H1 (cell line): ENCODE results near the gene GRID1. TPM values are rescaled to one million over a fixed set of nuclear protein-coding genes. Genes with fewer than 3 reads are reported as not detected.
"Not testable (repeated sequence)": the region's sequence is repeated elsewhere in the genome, so short reads cannot be mapped to it uniquely, and the experiment has no call there.

Experiments
- CTCF ChIA-PET: fragments of 300-600 bp; sonication (Branson Sonifier 250); formaldehyde crosslinking; loops from one replicate; lab custom pipeline; 2021; ENCODE audit not compliant: partially characterized antibody; lab: Charles Lee
- POLR2A ChIA-PET: fragments of 300-600 bp; sonication (Branson Sonifier 250); formaldehyde crosslinking; loops from one replicate; lab custom pipeline; 2021; ENCODE audit warnings: inconsistent platforms; ENCODE audit not compliant: partially characterized antibody; lab: Charles Lee
- DNase-seq, 2 experiments: peaks; one replicate each; pipeline versions ENCODE4 v3.0.0 to v3.0.0-alpha.2; 2010 to 2022; ENCODE audit warnings: low spot score in 2 of 2, low read depth in 1 of 2, mixed read lengths in 1 of 2
- FAIRE-seq: peaks from 2 replicates; lab custom pipeline; 2011; peaks lifted over from hg19 to GRCh38; lab: Jason Lieb, UNC
- H2AFZ ChIP-seq: 2 replicates; pipeline ENCODE4 v1.8.1; 2012; ENCODE audit warnings: low read length, inconsistent platforms
- H2AK5ac ChIP-seq: 2 replicates; pipeline ENCODE4 v1.6.1; 2013; ENCODE audit warnings: low read depth, low read length
- H2BK120ac ChIP-seq: replicated peaks from 2 replicates; pipeline ENCODE3; 2013; ENCODE audit warnings: low read depth, low read length, inconsistent platforms
- H2BK12ac ChIP-seq: 2 replicates; pipeline ENCODE4 v1.6.1; 2013; ENCODE audit warnings: low read depth, low read length
- H2BK15ac ChIP-seq: 2 replicates; pipeline ENCODE4 v1.6.1; 2013; ENCODE audit warnings: low read length
- H2BK20ac ChIP-seq: 2 replicates; pipeline ENCODE4 v1.6.1; 2013; ENCODE audit warnings: low read length
- H2BK5ac ChIP-seq: 2 replicates; pipeline ENCODE4 v1.6.1; 2013; ENCODE audit warnings: low read depth, low read length
- H3K14ac ChIP-seq: 2 replicates; pipeline ENCODE4 v1.6.1; 2013; ENCODE audit warnings: inconsistent platforms; ENCODE audit not compliant: insufficient read length
- H3K18ac ChIP-seq: 2 replicates; pipeline ENCODE4 v1.6.1; 2013; ENCODE audit warnings: low read length; ENCODE audit errors: extremely low read depth
- H3K23ac ChIP-seq: 2 replicates; pipeline ENCODE4 v1.6.1; 2013; ENCODE audit warnings: inconsistent platforms; ENCODE audit not compliant: insufficient read length
- H3K23me2 ChIP-seq: 2 replicates; pipeline ENCODE4 v1.6.1; 2013; ENCODE audit warnings: low read depth, low read length
- H3K27ac ChIP-seq: 2 replicates; pipeline ENCODE4 v1.6.1; 2011; ENCODE audit warnings: low read depth, low read length, inconsistent platforms
- H3K27me3 ChIP-seq, 4 experiments: replicated peaks in 1 of 4; 1 replicate in 1 of 4; 2 replicates in 3 of 4; pipeline versions ENCODE4 v1.6.1 to v1.8.1; 2011 to 2013; ENCODE audit warnings: low read length in 3 of 4, mild to moderate bottlenecking in 3 of 4, inconsistent platforms in 2 of 4, mixed read lengths in 2 of 4, moderate library complexity in 1 of 4; ENCODE audit not compliant: control insufficient read depth in 3 of 4, insufficient read depth in 3 of 4; ENCODE audit errors: extremely low read depth in 1 of 4
- H3K36me3 ChIP-seq, 4 experiments: 2 replicates each; pipeline versions ENCODE4 v1.6.1 to v1.8.1; 2011 to 2013; ENCODE audit warnings: mild to moderate bottlenecking in 4 of 4, low read length in 3 of 4, moderate library complexity in 2 of 4, control low read depth in 1 of 4, inconsistent platforms in 1 of 4; ENCODE audit not compliant: insufficient read depth in 4 of 4, control insufficient read depth in 2 of 4
- H3K4ac ChIP-seq: replicated peaks from 2 replicates; pipeline ENCODE3; 2013; ENCODE audit warnings: low read length, low read depth, mixed read lengths, inconsistent platforms; ENCODE audit not compliant: insufficient read length
- H3K4me1 ChIP-seq, 4 experiments: replicated peaks in 1 of 4; 1 replicate in 1 of 4; 2 replicates in 3 of 4; pipeline versions ENCODE4 v1.6.1 to v1.8.1; 2011 to 2013; ENCODE audit warnings: low read length in 3 of 4, inconsistent platforms in 2 of 4, mixed read lengths in 1 of 4; ENCODE audit not compliant: insufficient read depth in 4 of 4, control insufficient read depth in 3 of 4
- H3K4me2 ChIP-seq, 2 experiments: 2 replicates each; pipeline versions ENCODE4 v1.6.1 to v1.8.1; 2011 to 2013; ENCODE audit warnings: low read depth in 2 of 2, low read length in 2 of 2, control low read depth in 1 of 2, inconsistent platforms in 1 of 2, mild to moderate bottlenecking in 1 of 2; ENCODE audit not compliant: insufficient read depth in 1 of 2
- H3K4me3 ChIP-seq, 4 experiments: fragments of 200-600, 300-600 bp in 1 of 4; sonication (generic), shearing (Covaris generic), sonication (Bioruptor Twin) in 1 of 4; 2 replicates each; pipeline versions ENCODE4 v1.5.1 to v1.8.1; 2011 to 2016; ENCODE audit warnings: low read length in 4 of 4, low read depth in 3 of 4, control low read depth in 2 of 4, inconsistent platforms in 2 of 4, mild to moderate bottlenecking in 2 of 4, mixed read lengths in 1 of 4, moderate library complexity in 1 of 4; ENCODE audit not compliant: insufficient read depth in 2 of 4; ENCODE audit errors: extremely low read depth in 1 of 4
- H3K56ac ChIP-seq: replicated peaks from 2 replicates; pipeline ENCODE3; 2013; ENCODE audit warnings: low read depth, mild to moderate bottlenecking, mixed read lengths, low read length, inconsistent platforms; ENCODE audit not compliant: insufficient read length
- H3K79me1 ChIP-seq: 2 replicates; pipeline ENCODE4 v1.6.1; 2013; ENCODE audit warnings: low read depth, low read length, control low read depth
- H3K79me2 ChIP-seq, 2 experiments: 2 replicates each; pipeline versions ENCODE4 v1.6.1 to v1.8.1; 2012 to 2013; ENCODE audit warnings: low read length in 2 of 2, mild to moderate bottlenecking in 2 of 2, inconsistent platforms in 1 of 2; ENCODE audit not compliant: insufficient read depth in 2 of 2, control insufficient read depth in 1 of 2
- H3K9ac ChIP-seq, 4 experiments: replicated peaks in 1 of 4; 1 replicate in 1 of 4; 2 replicates in 3 of 4; pipeline versions ENCODE4 v1.6.1 to v1.8.1; 2011 to 2013; ENCODE audit warnings: low read depth in 3 of 4, low read length in 3 of 4, control low read depth in 2 of 4, mild to moderate bottlenecking in 2 of 4, moderate library complexity in 2 of 4, inconsistent platforms in 1 of 4; ENCODE audit errors: extremely low read depth in 1 of 4
- H3K9me3 ChIP-seq, 2 experiments: 2 replicates each; pipeline versions ENCODE4 v1.6.1 to v1.8.1; 2012 to 2013; ENCODE audit warnings: mild to moderate bottlenecking in 2 of 2, moderate library complexity in 2 of 2, control low read depth in 1 of 2, inconsistent platforms in 1 of 2, low read depth in 1 of 2, low read length in 1 of 2, mixed read lengths in 1 of 2; ENCODE audit not compliant: insufficient read depth in 2 of 2
- H4K20me1 ChIP-seq, 2 experiments: replicated peaks in 1 of 2; 2 replicates each; pipeline versions ENCODE3 to v1.8.1; 2011 to 2013; ENCODE audit warnings: inconsistent platforms in 2 of 2, low read length in 2 of 2, mild to moderate bottlenecking in 1 of 2; ENCODE audit not compliant: insufficient read depth in 2 of 2, control insufficient read depth in 1 of 2
- H4K5ac ChIP-seq: 2 replicates; pipeline ENCODE4 v1.6.1; 2013; ENCODE audit warnings: low read length, low read depth, mixed read lengths, inconsistent platforms; ENCODE audit not compliant: insufficient read length
- H4K8ac ChIP-seq: 2 replicates; pipeline ENCODE4 v1.8.0; 2013; ENCODE audit warnings: mild to moderate bottlenecking, moderate library complexity, low read length, inconsistent platforms; ENCODE audit not compliant: insufficient read depth; ENCODE audit errors: extremely low read depth
- H4K91ac ChIP-seq: replicated peaks from 2 replicates; pipeline ENCODE3; 2013; ENCODE audit warnings: low read length, mixed read lengths, inconsistent platforms; ENCODE audit not compliant: insufficient read length
- WGBS, 2 experiments: shearing (Covaris generic) in 1 of 2; methylation state at CpG; one replicate each; pipeline versions ENCODE4 v1.1.6 to v1.1.7; 2013 to 2015; ENCODE audit warnings: low lambda C conversion rate in 2 of 2, mixed read lengths in 2 of 2, inconsistent platforms in 1 of 2, low coverage in 1 of 2, missing lambda C conversion rate in 1 of 2; ENCODE audit not compliant: insufficient replicate concordance in 2 of 2, insufficient coverage in 1 of 2, insufficient read length in 1 of 2; ENCODE audit errors: extremely low coverage in 1 of 2, missing lambda C conversion rate in 1 of 2; 5-methylcytosine and 5-hydroxymethylcytosine counted together
- polyA plus RNA-seq, 7 experiments: library from polyadenylated mRNA; depleted of rRNA in 3 of 7; stranded (reverse) in 5 of 7; unstranded in 2 of 7; fragments of >200 nt in 5 of 7; fragments of 200-250 nt in 2 of 7; gene quantifications; 1 replicate in 5 of 7; 2 replicates in 1 of 7; 4 replicates in 1 of 7; pipeline versions ENCODE4 v1.2.1 to v1.2.3, GENCODE V29; 2011 to 2013; ENCODE audit warnings: missing spikeins in 2 of 7, mixed read lengths in 2 of 7
- total RNA-seq: library from RNA; stranded (reverse); fragmentation: NEBNext Ultra II Directional; extraction: Animal tissue kit (Norgen Biotek cat#: 25700); gene quantifications from 2 replicates; pipeline ENCODE4 v1.2.1, GENCODE V29; 2021

Gene GRID1
- total and polyA plus RNA-seq, 2 of the 8 experiments (the other 6 are each of a cell fraction or from before 2014, with no cell fraction given): 0.22 to 0.30 TPM

DNA sequence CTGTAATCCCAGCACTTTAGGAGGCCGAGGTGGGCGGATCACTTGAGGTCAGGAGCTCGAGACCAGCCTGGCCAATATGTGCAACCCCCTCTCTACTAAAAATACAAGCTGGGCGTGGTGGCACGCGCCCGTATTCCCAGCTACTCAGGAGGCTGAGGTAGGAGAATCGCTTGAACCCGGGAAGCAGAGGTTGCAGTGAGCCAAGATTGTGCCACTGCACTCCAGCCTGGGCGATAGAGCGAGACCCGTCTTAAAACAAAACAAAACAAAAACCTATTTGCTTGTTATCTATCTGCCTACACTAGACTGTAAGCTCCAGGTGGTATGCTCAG lies 22.5 kb upstream of the GRID1 start:
- not testable (repeated sequence) for H4K5ac ChIP-seq, H2BK5ac ChIP-seq, H3K36me3 ChIP-seq, H3K4ac ChIP-seq, H3K27ac ChIP-seq, H3K23me2 ChIP-seq, H2AK5ac ChIP-seq, H2BK20ac ChIP-seq, H3K79me1 ChIP-seq, H4K8ac ChIP-seq, H4K20me1 ChIP-seq, H3K9me3 ChIP-seq, H3K56ac ChIP-seq, H3K9ac ChIP-seq, H3K23ac ChIP-seq, FAIRE-seq, H2BK120ac ChIP-seq, H3K79me2 ChIP-seq, H4K91ac ChIP-seq, H3K14ac ChIP-seq
- POLR2A ChIA-PET: interaction anchor here (0.7 to 3.3 kb wide), 10 partner anchors 8 to 323 kb away, joined by 3 to 30 read pairs (median 4); no protein-coding TSS in a partner anchor
- WGBS, 2 experiments: 74% methylated on average over 9 of the region's 12 CpGs; no CpG with 5 or more reads in 1 of the 2 experiments
- Histone ChIP-seq H3K18ac (peak overlapping the region; percentile 68), H2BK12ac (0 out of 2 replicates have a peak overlapping the region, but pooled peaks have one; percentile 33), H3K4me2 (peak overlapping the region; percentile 50 to 73), H3K27me3 (peaks cover 0 to 15% (median 11%) of the 10 kb centered on the region in 4 experiments; a peak in 4 of 7 replicates), H2BK15ac (peak overlapping the region; percentile 99; the same call in 1 of the 2 replicates), H3K4me3 (peak overlapping the region; percentile 48 to 75 (median 58); a peak in 6 of 8 replicates), H2AFZ (0 out of 2 replicates have a peak overlapping the region, but pooled peaks have one; percentile 37), H3K4me1 (peaks cover 0 to 16% (median 5%) of the 10 kb centered on the region in 4 experiments; a peak in 5 of 7 replicates)
- DNase-seq: peak in 1 of 2 experiments; percentile 52
- CTCF ChIA-PET: interaction anchor here (0.6 to 9.2 kb wide), 11 partner anchors 9 to 1852 kb away, joined by 3 to 54 read pairs (median 5); no protein-coding TSS in a partner anchor
